OCI-LY7 (cell line): ENCODE results near the gene CD2AP.

Source experiments
- EZH2phosphoT487 ChIP-seq: fragments of 200-600 bp; sonication (generic); IDR thresholded peaks from 2 replicates; pipeline ENCODE4 v1.6.1; 2018; ENCODE audit warnings: low read depth, borderline replicate concordance, mild to moderate bottlenecking, mixed run types, antibody characterized with exemption, low read length, moderate library complexity, mixed read lengths
- TF ChIP-seq, protein P1 (sequence below): fragments of 200-600 bp; sonication (generic); conservative IDR thresholded peaks from 2 replicates; pipeline ENCODE4 v1.5.1; 2014; ENCODE audit warnings: mild to moderate bottlenecking, antibody characterized with exemption, low read length, moderate library complexity, mixed read lengths

DNA sequence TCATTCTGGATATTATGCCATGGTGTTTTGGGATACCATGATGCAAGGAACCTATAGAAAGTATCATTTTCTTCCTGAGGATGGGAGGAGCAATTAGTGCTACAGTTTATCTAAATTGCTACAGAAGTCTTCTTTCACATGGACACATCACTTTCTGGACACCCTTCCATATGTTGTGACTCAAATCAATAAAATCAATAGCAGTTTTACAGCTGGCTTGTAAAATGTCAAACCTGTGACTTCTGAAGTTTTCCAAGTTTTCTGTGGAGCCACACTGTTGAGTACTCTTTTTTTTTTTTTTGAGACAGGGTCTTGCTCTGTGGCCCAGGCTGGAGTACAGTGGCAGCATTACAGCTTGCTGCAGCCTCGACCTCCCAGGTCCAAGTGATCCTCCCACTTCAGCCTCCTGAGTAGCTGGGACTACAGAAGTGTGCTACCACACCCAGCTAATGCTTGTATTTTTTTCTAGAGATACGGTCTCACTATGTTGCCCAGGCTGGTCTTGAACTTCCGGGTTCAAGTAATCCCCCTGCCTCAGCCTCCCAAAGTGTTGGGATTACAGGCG lies 24.1 kb upstream of the CD2AP start:
- TF ChIP-seq, protein P1, sequence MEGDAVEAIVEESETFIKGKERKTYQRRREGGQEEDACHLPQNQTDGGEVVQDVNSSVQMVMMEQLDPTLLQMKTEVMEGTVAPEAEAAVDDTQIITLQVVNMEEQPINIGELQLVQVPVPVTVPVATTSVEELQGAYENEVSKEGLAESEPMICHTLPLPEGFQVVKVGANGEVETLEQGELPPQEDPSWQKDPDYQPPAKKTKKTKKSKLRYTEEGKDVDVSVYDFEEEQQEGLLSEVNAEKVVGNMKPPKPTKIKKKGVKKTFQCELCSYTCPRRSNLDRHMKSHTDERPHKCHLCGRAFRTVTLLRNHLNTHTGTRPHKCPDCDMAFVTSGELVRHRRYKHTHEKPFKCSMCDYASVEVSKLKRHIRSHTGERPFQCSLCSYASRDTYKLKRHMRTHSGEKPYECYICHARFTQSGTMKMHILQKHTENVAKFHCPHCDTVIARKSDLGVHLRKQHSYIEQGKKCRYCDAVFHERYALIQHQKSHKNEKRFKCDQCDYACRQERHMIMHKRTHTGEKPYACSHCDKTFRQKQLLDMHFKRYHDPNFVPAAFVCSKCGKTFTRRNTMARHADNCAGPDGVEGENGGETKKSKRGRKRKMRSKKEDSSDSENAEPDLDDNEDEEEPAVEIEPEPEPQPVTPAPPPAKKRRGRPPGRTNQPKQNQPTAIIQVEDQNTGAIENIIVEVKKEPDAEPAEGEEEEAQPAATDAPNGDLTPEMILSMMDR = no peak
- no peak for TF ChIP-seq EZH2phosphoT487
